ENCODE measurements around the gene KLK3.

DNA sequence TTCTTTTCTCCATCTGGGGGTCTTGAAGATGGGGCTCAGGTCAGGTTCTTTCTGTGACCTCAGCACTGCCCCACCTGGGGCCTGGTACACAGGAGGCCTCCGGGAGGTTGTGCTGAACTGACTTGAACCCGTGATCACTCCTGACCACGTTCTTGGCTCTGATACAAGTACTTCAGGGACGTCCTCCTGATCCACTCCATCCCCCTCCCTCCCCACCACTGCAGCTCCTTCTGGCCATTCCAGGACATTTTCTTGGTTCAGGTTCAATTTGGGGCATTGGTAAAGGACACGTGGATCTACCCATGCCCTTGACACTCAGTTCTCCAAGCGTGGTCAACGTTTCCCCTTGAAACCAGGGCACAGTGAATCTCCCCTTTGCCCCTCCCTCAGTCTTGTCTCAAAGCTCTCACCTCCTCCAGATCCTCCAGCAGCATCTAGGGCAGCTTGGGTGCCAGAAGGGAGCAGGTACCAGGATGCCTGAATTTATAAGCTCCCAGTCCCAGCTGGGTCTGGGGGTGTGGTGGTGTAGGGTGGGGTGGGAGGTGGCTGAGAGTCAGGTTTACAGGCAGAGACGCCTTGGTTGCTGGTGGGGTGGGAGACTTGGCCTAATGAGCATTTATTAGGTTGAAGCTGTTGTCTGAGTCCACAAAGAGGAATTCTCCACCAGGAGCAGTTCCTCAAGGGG, 21.5 kb upstream of the KLK3 start, which contains the start of gene KLK15:
- TF ChIP-seq, protein P1, sequence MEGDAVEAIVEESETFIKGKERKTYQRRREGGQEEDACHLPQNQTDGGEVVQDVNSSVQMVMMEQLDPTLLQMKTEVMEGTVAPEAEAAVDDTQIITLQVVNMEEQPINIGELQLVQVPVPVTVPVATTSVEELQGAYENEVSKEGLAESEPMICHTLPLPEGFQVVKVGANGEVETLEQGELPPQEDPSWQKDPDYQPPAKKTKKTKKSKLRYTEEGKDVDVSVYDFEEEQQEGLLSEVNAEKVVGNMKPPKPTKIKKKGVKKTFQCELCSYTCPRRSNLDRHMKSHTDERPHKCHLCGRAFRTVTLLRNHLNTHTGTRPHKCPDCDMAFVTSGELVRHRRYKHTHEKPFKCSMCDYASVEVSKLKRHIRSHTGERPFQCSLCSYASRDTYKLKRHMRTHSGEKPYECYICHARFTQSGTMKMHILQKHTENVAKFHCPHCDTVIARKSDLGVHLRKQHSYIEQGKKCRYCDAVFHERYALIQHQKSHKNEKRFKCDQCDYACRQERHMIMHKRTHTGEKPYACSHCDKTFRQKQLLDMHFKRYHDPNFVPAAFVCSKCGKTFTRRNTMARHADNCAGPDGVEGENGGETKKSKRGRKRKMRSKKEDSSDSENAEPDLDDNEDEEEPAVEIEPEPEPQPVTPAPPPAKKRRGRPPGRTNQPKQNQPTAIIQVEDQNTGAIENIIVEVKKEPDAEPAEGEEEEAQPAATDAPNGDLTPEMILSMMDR (IDR thresholded peaks at IDR 0.05; ENCODE audit: control extremely low read depth in 1 of 3, insufficient read depth in 1 of 3, low read depth in 1 of 3, low read length in 3 of 3), result no peak
- TF ChIP-seq EZH2 (IDR thresholded peaks at IDR 0.05; ENCODE audit: low read depth, low read length, severe bottlenecking) (no peak), TBP (IDR thresholded peaks at IDR 0.05; ENCODE audit: low read depth, low read length) (no peak), SUZ12 (IDR thresholded peaks at IDR 0.05; ENCODE audit: low read length) (no peak), RFX5 (IDR thresholded peaks at IDR 0.05; ENCODE audit: borderline replicate concordance, low read depth, low read length) (no peak)

Measured in H1 (cell line).